ENCODE data around the gene KBTBD6.

Gene KBTBD6

DNA sequence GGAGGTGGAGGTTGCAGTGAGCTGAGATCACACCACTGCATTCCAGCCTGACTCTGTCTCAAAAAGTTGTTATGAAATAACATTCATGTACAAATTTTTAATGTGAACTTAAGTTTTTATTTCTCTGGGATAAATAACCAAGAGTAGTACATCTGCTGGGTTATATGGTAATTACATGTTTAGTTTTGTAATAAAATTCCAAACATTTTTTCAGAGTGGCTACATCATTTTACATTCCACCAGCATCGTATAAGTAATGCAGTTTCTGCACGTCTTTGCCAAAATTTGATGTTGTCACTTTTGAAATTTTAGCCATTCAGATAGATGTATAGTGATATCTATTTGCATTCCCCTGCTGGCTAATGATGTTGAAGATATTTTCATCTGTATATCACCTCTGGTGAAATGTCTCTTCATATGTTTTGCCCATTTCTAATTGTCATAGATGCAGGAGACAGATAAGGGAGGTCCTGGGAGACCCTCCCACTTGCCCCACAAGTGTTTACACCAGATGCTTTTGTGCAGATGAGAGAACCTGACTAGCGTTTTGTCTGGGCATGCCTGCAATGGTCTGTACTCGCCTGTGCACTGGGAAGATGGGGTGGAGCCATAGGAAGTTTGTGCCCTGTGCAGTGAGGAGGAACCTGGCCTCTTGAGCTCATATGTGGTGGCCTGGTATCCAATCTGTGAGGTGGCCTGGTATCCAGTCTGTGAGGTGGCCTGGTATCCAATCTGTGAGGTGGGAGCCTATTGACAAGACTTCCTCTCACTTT lies 12.7 kb upstream of the KBTBD6 start:
- peak; percentile 44; the same call in 2 of the 3 replicates for ATAC-seq
- TF ChIP-seq ZFP3 (CRISPR knock-in tag; IDR thresholded peaks at IDR 0.05) (no peak), GLIS3 (CRISPR knock-in tag; IDR thresholded peaks at IDR 0.05) (no peak), ZC3H10 (CRISPR knock-in tag; IDR thresholded peaks at IDR 0.05) (no peak)
- TF ChIP-seq, protein P1, sequence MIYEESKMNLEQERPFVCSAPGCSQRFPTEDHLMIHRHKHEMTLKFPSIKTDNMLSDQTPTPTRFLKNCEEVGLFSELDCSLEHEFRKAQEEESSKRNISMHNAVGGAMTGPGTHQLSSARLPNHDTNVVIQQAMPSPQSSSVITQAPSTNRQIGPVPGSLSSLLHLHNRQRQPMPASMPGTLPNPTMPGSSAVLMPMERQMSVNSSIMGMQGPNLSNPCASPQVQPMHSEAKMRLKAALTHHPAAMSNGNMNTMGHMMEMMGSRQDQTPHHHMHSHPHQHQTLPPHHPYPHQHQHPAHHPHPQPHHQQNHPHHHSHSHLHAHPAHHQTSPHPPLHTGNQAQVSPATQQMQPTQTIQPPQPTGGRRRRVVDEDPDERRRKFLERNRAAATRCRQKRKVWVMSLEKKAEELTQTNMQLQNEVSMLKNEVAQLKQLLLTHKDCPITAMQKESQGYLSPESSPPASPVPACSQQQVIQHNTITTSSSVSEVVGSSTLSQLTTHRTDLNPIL (CRISPR knock-in tag; IDR thresholded peaks at IDR 0.05; ENCODE audit: low read depth), result no peak
- TF ChIP-seq, protein P2, sequence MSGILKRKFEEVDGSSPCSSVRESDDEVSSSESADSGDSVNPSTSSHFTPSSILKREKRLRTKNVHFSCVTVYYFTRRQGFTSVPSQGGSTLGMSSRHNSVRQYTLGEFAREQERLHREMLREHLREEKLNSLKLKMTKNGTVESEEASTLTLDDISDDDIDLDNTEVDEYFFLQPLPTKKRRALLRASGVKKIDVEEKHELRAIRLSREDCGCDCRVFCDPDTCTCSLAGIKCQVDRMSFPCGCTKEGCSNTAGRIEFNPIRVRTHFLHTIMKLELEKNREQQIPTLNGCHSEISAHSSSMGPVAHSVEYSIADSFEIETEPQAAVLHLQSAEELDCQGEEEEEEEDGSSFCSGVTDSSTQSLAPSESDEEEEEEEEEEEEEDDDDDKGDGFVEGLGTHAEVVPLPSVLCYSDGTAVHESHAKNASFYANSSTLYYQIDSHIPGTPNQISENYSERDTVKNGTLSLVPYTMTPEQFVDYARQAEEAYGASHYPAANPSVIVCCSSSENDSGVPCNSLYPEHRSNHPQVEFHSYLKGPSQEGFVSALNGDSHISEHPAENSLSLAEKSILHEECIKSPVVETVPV (CRISPR knock-in tag; IDR thresholded peaks at IDR 0.05), result no peak
- TF ChIP-seq, protein P3, sequence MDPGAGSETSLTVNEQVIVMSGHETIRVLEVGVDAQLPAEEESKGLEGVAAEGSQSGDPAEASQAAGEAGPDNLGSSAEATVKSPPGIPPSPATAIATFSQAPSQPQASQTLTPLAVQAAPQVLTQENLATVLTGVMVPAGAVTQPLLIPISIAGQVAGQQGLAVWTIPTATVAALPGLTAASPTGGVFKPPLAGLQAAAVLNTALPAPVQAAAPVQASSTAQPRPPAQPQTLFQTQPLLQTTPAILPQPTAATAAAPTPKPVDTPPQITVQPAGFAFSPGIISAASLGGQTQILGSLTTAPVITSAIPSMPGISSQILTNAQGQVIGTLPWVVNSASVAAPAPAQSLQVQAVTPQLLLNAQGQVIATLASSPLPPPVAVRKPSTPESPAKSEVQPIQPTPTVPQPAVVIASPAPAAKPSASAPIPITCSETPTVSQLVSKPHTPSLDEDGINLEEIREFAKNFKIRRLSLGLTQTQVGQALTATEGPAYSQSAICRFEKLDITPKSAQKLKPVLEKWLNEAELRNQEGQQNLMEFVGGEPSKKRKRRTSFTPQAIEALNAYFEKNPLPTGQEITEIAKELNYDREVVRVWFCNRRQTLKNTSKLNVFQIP (CRISPR knock-in tag; IDR thresholded peaks at IDR 0.05; ENCODE audit: borderline replicate concordance, low read depth), result no peak

DNA sequence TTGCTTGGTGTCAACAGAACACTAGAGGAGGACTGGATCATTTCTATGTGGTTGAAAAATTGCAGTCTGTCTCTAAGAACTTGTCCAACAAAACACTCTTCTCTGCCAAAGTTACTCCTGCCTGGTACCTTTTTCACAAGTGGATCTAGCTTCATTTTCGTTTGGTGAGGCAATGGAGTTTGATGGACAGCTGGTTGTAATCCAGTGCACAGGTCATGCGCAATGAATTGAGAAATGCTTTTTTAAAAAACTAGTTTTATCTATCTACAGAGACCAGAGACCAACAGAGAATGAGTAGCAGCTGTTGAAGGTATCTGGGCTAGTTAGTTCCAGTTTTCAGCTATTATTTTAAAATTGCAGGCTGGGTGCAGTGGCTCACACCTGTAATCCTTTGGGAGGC lies 12.0 kb upstream of the KBTBD6 start:
- TF ChIP-seq OSR1 (CRISPR knock-in tag; IDR thresholded peaks at IDR 0.05), result no peak
- TF ChIP-seq, protein P1 (CRISPR knock-in tag; IDR thresholded peaks at IDR 0.05; ENCODE audit: low read depth), result no peak
- no peak for ATAC-seq

DNA sequence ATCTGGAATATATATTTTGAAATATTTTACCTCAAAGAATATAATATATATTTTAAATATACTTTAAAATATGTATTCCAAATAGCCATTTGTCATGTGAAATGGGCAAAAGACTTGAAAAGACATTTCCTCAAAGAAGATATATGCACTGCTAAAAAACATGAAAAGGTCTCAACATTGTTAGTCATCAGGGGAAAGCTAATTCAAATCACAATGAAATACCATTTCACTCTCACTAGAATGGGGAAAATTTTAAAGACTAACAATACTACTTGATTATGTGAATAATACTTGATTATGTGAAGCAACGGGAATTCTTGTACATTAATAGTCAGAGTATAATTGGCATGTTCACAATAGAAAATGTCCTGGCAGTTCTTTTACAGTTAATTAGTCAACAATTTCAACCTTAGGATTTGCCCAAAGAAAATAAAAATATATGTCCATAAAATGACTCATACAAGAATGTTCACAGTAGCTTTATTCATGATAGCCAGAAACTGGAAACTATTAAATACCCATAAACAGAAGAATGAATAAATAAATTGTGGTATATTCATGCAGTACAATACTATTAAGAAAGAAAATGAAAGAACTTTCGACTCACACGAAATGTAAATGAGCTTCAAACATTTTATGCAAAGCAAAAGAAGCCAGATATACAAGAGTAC lies 6.8 kb upstream of the KBTBD6 start:
- no peak for TF ChIP-seq PPARA (CRISPR knock-in tag; IDR thresholded peaks at IDR 0.05; ENCODE audit: borderline replicate concordance)
- TF ChIP-seq, protein P4, sequence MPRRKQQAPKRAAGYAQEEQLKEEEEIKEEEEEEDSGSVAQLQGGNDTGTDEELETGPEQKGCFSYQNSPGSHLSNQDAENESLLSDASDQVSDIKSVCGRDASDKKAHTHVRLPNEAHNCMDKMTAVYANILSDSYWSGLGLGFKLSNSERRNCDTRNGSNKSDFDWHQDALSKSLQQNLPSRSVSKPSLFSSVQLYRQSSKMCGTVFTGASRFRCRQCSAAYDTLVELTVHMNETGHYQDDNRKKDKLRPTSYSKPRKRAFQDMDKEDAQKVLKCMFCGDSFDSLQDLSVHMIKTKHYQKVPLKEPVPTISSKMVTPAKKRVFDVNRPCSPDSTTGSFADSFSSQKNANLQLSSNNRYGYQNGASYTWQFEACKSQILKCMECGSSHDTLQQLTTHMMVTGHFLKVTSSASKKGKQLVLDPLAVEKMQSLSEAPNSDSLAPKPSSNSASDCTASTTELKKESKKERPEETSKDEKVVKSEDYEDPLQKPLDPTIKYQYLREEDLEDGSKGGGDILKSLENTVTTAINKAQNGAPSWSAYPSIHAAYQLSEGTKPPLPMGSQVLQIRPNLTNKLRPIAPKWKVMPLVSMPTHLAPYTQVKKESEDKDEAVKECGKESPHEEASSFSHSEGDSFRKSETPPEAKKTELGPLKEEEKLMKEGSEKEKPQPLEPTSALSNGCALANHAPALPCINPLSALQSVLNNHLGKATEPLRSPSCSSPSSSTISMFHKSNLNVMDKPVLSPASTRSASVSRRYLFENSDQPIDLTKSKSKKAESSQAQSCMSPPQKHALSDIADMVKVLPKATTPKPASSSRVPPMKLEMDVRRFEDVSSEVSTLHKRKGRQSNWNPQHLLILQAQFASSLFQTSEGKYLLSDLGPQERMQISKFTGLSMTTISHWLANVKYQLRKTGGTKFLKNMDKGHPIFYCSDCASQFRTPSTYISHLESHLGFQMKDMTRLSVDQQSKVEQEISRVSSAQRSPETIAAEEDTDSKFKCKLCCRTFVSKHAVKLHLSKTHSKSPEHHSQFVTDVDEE (CRISPR knock-in tag; IDR thresholded peaks at IDR 0.05), result no peak
- no peak for TF ChIP-seq ARNTL (CRISPR knock-in tag; IDR thresholded peaks at IDR 0.05; ENCODE audit: borderline replicate concordance, low read depth)
- TF ChIP-seq, protein P1 (CRISPR knock-in tag; IDR thresholded peaks at IDR 0.05; ENCODE audit: low read depth), result no peak
- no peak for ATAC-seq

DNA sequence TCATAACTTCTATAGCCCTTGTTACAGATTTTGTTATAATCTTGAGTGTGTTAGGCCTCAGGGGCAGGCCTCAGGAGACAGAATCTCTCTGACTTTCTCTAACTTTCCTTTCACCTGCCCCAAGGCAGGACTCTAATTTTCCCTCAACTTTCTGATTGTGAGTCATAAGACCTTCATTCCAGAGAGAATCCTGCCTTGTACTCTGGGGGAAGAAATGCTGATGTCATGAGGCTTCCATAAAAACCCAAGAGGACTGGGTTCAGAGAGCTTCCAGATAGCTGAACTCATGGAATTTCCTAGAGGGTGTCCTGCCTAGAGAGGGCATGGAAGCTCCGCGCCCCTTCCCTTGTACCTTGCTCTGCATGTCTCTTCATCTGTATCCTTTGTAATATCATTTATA lies 5.3 kb upstream of the KBTBD6 start:
- ATAC-seq, result peak; percentile 25; the same call in 2 of the 3 replicates
- TF ChIP-seq TCF4 (CRISPR knock-in tag; IDR thresholded peaks at IDR 0.05; ENCODE audit: borderline replicate concordance), result no peak
- TF ChIP-seq, protein P5, sequence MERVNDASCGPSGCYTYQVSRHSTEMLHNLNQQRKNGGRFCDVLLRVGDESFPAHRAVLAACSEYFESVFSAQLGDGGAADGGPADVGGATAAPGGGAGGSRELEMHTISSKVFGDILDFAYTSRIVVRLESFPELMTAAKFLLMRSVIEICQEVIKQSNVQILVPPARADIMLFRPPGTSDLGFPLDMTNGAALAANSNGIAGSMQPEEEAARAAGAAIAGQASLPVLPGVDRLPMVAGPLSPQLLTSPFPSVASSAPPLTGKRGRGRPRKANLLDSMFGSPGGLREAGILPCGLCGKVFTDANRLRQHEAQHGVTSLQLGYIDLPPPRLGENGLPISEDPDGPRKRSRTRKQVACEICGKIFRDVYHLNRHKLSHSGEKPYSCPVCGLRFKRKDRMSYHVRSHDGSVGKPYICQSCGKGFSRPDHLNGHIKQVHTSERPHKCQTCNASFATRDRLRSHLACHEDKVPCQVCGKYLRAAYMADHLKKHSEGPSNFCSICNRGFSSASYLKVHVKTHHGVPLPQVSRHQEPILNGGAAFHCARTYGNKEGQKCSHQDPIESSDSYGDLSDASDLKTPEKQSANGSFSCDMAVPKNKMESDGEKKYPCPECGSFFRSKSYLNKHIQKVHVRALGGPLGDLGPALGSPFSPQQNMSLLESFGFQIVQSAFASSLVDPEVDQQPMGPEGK (CRISPR knock-in tag; IDR thresholded peaks at IDR 0.05; ENCODE audit: borderline replicate concordance), result no peak
- TF ChIP-seq, protein P4 (CRISPR knock-in tag; IDR thresholded peaks at IDR 0.05), result no peak
- TF ChIP-seq, protein P3 (CRISPR knock-in tag; IDR thresholded peaks at IDR 0.05; ENCODE audit: borderline replicate concordance, low read depth), result no peak
- TF ChIP-seq ZNF8 (CRISPR knock-in tag; IDR thresholded peaks at IDR 0.05), result no peak
- no peak for TF ChIP-seq ZC3H10 (CRISPR knock-in tag; IDR thresholded peaks at IDR 0.05)
- TF ChIP-seq OSR1 (CRISPR knock-in tag; IDR thresholded peaks at IDR 0.05), result no peak
- no peak for TF ChIP-seq ISL1 (CRISPR knock-in tag; IDR thresholded peaks at IDR 0.05)
